ENCODE data around the gene ICAM1.
A peak's percentile ranks its signal among the peaks of the same experiment; 100 is the strongest.

DNA sequence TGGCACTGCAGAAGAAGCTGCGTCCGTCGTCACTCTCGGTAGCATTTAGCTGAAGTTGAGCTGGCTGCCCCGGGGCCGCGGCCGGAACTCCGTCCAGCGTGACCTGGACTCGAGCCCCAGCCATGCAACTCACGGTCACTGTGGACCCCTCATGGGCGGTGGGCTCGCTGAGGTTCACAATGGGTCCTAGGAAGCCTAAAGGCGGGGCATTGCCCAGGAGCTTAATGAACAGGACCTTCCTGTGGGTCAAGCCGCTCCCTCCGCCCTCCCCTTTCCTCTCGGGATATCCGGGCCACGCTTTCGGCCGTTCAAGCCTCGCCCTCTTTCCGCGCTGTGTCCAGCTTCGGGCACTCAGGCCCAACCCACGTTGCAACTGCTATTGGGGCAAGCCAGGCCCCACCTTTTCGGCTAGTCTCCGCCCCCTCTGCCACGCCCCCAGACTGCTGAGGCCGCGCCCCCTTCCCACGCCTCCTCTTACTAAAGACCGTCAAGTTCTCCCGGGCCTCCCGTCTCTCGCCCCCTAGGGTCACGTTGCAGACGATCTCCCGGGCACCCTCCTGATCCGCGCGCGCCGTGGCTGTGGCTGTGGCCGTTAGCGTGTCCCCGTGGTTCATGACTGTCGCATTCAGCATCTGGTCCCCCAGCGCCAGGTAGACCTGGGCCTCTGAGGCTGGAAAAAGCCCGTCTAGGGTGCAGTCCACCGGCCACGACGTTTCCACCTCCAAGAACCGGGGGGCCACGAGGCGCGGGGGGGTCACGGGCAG is 63.9 kb downstream of the ICAM1 start:
- TF ChIP-seq, protein P1, sequence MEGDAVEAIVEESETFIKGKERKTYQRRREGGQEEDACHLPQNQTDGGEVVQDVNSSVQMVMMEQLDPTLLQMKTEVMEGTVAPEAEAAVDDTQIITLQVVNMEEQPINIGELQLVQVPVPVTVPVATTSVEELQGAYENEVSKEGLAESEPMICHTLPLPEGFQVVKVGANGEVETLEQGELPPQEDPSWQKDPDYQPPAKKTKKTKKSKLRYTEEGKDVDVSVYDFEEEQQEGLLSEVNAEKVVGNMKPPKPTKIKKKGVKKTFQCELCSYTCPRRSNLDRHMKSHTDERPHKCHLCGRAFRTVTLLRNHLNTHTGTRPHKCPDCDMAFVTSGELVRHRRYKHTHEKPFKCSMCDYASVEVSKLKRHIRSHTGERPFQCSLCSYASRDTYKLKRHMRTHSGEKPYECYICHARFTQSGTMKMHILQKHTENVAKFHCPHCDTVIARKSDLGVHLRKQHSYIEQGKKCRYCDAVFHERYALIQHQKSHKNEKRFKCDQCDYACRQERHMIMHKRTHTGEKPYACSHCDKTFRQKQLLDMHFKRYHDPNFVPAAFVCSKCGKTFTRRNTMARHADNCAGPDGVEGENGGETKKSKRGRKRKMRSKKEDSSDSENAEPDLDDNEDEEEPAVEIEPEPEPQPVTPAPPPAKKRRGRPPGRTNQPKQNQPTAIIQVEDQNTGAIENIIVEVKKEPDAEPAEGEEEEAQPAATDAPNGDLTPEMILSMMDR (IDR thresholded peaks at IDR 0.05): peak in 2 of 4 donors; percentile 3 to 10
- TF ChIP-seq POLR2A (IDR thresholded peaks at IDR 0.05): peak; percentile 80

All from right lobe of liver (tissue), 4 donors.